ENCODE results near the gene KCTD13.
"Not testable (repeated sequence)": the region's sequence is repeated elsewhere in the genome, so short reads cannot be mapped to it uniquely, and the experiment has no call there.

DNA sequence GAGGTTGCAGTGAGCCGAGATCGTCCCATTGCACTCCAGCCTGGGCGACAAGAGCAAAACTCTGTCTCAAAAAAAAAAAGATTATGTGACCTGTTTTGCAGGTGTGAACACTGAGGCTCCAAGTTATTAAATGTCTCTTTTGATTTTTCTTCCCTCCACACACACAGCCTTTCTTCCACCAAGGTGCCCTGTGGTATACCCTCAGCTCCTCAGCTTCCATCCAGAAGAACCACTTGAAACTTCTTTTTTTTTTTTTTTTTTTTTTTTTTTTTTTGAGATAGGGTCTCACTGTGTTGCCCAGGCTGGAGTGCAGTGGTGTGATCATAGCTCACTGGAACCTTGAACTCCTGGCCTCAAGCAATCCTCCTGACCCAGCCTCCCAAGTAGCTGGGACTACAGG lies 36.7 kb downstream of the KCTD13 start:
- TF ChIP-seq, protein P1, sequence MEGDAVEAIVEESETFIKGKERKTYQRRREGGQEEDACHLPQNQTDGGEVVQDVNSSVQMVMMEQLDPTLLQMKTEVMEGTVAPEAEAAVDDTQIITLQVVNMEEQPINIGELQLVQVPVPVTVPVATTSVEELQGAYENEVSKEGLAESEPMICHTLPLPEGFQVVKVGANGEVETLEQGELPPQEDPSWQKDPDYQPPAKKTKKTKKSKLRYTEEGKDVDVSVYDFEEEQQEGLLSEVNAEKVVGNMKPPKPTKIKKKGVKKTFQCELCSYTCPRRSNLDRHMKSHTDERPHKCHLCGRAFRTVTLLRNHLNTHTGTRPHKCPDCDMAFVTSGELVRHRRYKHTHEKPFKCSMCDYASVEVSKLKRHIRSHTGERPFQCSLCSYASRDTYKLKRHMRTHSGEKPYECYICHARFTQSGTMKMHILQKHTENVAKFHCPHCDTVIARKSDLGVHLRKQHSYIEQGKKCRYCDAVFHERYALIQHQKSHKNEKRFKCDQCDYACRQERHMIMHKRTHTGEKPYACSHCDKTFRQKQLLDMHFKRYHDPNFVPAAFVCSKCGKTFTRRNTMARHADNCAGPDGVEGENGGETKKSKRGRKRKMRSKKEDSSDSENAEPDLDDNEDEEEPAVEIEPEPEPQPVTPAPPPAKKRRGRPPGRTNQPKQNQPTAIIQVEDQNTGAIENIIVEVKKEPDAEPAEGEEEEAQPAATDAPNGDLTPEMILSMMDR (conservative IDR thresholded peaks at IDR 0.05; ENCODE audit: low read depth, low read length) = not testable (repeated sequence)
- TF ChIP-seq EZH2 (IDR thresholded peaks at IDR 0.05; ENCODE audit: borderline replicate concordance, low read depth, low read length, poor library complexity, severe bottlenecking) = not testable (repeated sequence)

All from A673 (cell line).